Right cardiac atrium (tissue), 5 donors: Measurements from ENCODE around the gene PNPLA6. TPM values are rescaled to one million over a fixed set of nuclear protein-coding genes. Genes with fewer than 3 reads are reported as not detected.
A peak's percentile ranks its signal among the peaks of the same experiment; 100 is the strongest.

ENCODE experiments used
- ATAC-seq, 2 donors: fragments of 200-7000 bp; cut with Tn5 transposase; one replicate each; pipeline versions ENCODE4 v1.8.0 to v1.9.1; 2020; ENCODE audit warnings: moderate library complexity in 2 of 2, mild to moderate bottlenecking in 1 of 2
- DNase-seq, 3 donors: peaks; one replicate each; pipeline ENCODE4 v3.0.0-alpha.2; 2020
- H3K27ac ChIP-seq: one replicate; pipeline ENCODE4 v1.5.1; 2013; ENCODE audit warnings: mild to moderate bottlenecking, low read length, control low read depth, moderate library complexity
- H3K27me3 ChIP-seq: one replicate; pipeline ENCODE4 v1.6.1; 2013; ENCODE audit not compliant: control insufficient read depth, insufficient read depth
- H3K4me1 ChIP-seq: one replicate; pipeline ENCODE4 v1.6.1; 2013; ENCODE audit warnings: low read length; ENCODE audit not compliant: control insufficient read depth, insufficient read depth
- H3K4me3 ChIP-seq: one replicate; pipeline ENCODE4 v1.5.1; 2013; ENCODE audit warnings: low read length, control low read depth
- H3K9me3 ChIP-seq: one replicate; pipeline ENCODE4 v1.6.1; 2013; ENCODE audit warnings: low read length; ENCODE audit not compliant: control insufficient read depth
- WGBS: extraction: QIAGEN DNeasy Blood & Tissue Kit; methylation state at CpG from one replicate; pipeline ENCODE4 v1.1.7; 2013; 5-methylcytosine and 5-hydroxymethylcytosine counted together
- intact Hi-C, 4 donors: fragments of 100-400 bp; cut with DNase I; formaldehyde crosslinking; loops; one replicate each; pipeline versions ENCODE4 v1.11.0 to v1.14.0; 2022 to 2023
- polyA plus RNA-seq: library from polyadenylated mRNA; stranded (reverse); fragments of 200-250 nt; gene quantifications from one replicate; pipeline ENCODE4 v1.2.3, GENCODE V29; 2013
- total RNA-seq, 4 donors: library from RNA; stranded (reverse); fragmentation: NEBNext Ultra II Directional; extraction: Animal tissue kit (Norgen Biotek cat#: 25700); gene quantifications; one replicate each; pipeline ENCODE4 v1.2.1, GENCODE V29; 2021
- donor health status: healthy with polysubstance abuse.
- donor health status: DM: no; HTN: yes; CAD: no.
- donor health status: DM: no; HTN: no; CAD: no.
- donor health status: DM: no; HTN: yes; CAD: no; lungs with severe emphysema.
- donor health status: DM: yes; HTN: yes; CAD: no.

Gene PNPLA6
- total and polyA plus RNA-seq, 5 donors: 33.5 to 70.9 (median 63.9) TPM

- whole genome bisulfite sequencing: 73% methylated on average over 1 of the region's 1 CpG
Observed at GRCh38 chr19:7545904-7546303, 10.4 kb downstream of the PNPLA6 start.

GRCh38 chr19:7547159-7547558, 11.6 kb downstream of the PNPLA6 start:
- intact Hi-C loops: no loop called here
- Histone ChIP-seq H3K27me3 (no peaks in the 10 kb centered on the region), H3K27ac (no peak overlapping the region), H3K4me1 (no peaks in the 10 kb centered on the region), H3K9me3 (no peaks in the 10 kb centered on the region), H3K4me3 (no peak overlapping the region)
- 91% methylated on average over 3 of the region's 3 CpGs for WGBS
- ATAC-seq: no peak
- no peak for DNase-seq

More at GRCh38 chr19:7545904-7546303, 10.4 kb downstream of the PNPLA6 start:
- no peak for DNase-seq
- H3K9me3 ChIP-seq: no peaks in the 10 kb centered on the region
- no peaks in the 10 kb centered on the region for H3K4me1 ChIP-seq
- H3K27ac ChIP-seq: no peak overlapping the region
- no peaks in the 10 kb centered on the region for H3K27me3 ChIP-seq
- no peak for ATAC-seq
- intact Hi-C loops: no loop called here
- no peak overlapping the region for H3K4me3 ChIP-seq

- intact Hi-C loops: no loop called here
- Histone ChIP-seq H3K27me3 (no peaks in the 10 kb centered on the region), H3K9me3 (no peaks in the 10 kb centered on the region), H3K4me3 (no peak overlapping the region), H3K4me1 (no peaks in the 10 kb centered on the region), H3K27ac (no peak overlapping the region)
- DNase-seq: no peak
- WGBS: 87% methylated on average over 36 of the region's 36 CpGs
- ATAC-seq: no peak
Observed at GRCh38 chr19:7549429-7550148, 14.1 kb downstream of the PNPLA6 start.

GRCh38 chr19:7550169-7550770, 14.8 kb downstream of the PNPLA6 start:
- DNase-seq: peak in 1 of 3 donors; percentile 72

GRCh38 chr19:7550987-7551761, 15.7 kb downstream of the PNPLA6 start:
- WGBS: 27% methylated on average over 51 of the region's 51 CpGs
- Histone ChIP-seq H3K9me3 (no peaks in the 10 kb centered on the region), H3K27ac (no peak overlapping the region), H3K27me3 (no peaks in the 10 kb centered on the region), H3K4me1 (no peaks in the 10 kb centered on the region), H3K4me3 (peak overlapping the region; percentile 29)
- peak; percentile 90 to 93 for ATAC-seq
- DNase-seq: peak; percentile 69 to 88 (median 83)
- intact Hi-C loops: no loop called here

More at GRCh38 chr19:7550169-7550770, 14.8 kb downstream of the PNPLA6 start:
- 95% methylated on average over 41 of the region's 41 CpGs for WGBS
- ATAC-seq: peak in 1 of 2 donors; percentile 20
- no peak overlapping the region for H3K4me3 ChIP-seq
- no peaks in the 10 kb centered on the region for H3K4me1 ChIP-seq
- H3K27me3 ChIP-seq: no peaks in the 10 kb centered on the region
- no peak overlapping the region for H3K27ac ChIP-seq
- intact Hi-C loops: no loop called here
- no peaks in the 10 kb centered on the region for H3K9me3 ChIP-seq

GRCh38 chr19:7552781-7553180, 17.3 kb downstream of the PNPLA6 start:
- no peak overlapping the region for H3K27ac ChIP-seq
- ATAC-seq (no peak), DNase-seq (no peak)
- no peaks in the 10 kb centered on the region for H3K27me3 ChIP-seq
- intact Hi-C loops: no loop called here
- 93% methylated on average over 2 of the region's 2 CpGs for WGBS
- no peaks in the 10 kb centered on the region for H3K4me1 ChIP-seq
- H3K4me3 ChIP-seq: no peak overlapping the region
- no peaks in the 10 kb centered on the region for H3K9me3 ChIP-seq

- 91% methylated on average over 28 of the region's 28 CpGs for WGBS
- no peak for ATAC-seq
- H3K4me1 ChIP-seq: no peaks in the 10 kb centered on the region
- H3K27ac ChIP-seq: no peak overlapping the region
- no peak for DNase-seq
- intact Hi-C loops: no loop called here
- H3K4me3 ChIP-seq: no peak overlapping the region
- no peaks in the 10 kb centered on the region for H3K27me3 ChIP-seq
- no peaks in the 10 kb centered on the region for H3K9me3 ChIP-seq
Observed at GRCh38 chr19:7554565-7554964, 19.0 kb downstream of the PNPLA6 start.

GRCh38 chr19:7554990-7555864, 19.7 kb downstream of the PNPLA6 start:
- intact Hi-C loops: no loop called here
- 71% methylated on average over 62 of the region's 62 CpGs for WGBS
- DNase-seq: peak in 1 of 3 donors; percentile 68
- ATAC-seq: no peak
- no peaks in the 10 kb centered on the region for H3K4me1 ChIP-seq
- H3K27me3 ChIP-seq: no peaks in the 10 kb centered on the region
- no peaks in the 10 kb centered on the region for H3K9me3 ChIP-seq
- H3K27ac ChIP-seq: no peak overlapping the region
- H3K4me3 ChIP-seq: no peak overlapping the region

GRCh38 chr19:7556696-7557315, 21.3 kb downstream of the PNPLA6 start:
- 97% methylated on average over 54 of the region's 54 CpGs for WGBS
- no peak overlapping the region for H3K27ac ChIP-seq
- DNase-seq (peak in 1 of 3 donors; percentile 56), ATAC-seq (no peak)
- no peaks in the 10 kb centered on the region for H3K27me3 ChIP-seq
- no peaks in the 10 kb centered on the region for H3K4me1 ChIP-seq
- H3K9me3 ChIP-seq: no peaks in the 10 kb centered on the region
- intact Hi-C loops: no loop called here
- H3K4me3 ChIP-seq: no peak overlapping the region

- no peak overlapping the region for H3K4me3 ChIP-seq
- ATAC-seq (no peak), DNase-seq (no peak)
- no peaks in the 10 kb centered on the region for H3K9me3 ChIP-seq
- WGBS: 92% methylated on average over 18 of the region's 18 CpGs
- no peaks in the 10 kb centered on the region for H3K4me1 ChIP-seq
- H3K27ac ChIP-seq: no peak overlapping the region
- no peaks in the 10 kb centered on the region for H3K27me3 ChIP-seq
- intact Hi-C loops: no loop called here
Observed at GRCh38 chr19:7558667-7559066, 23.1 kb downstream of the PNPLA6 start.
